Measurements from ENCODE around the gene KCTD7.

KCTD7 gene

DNA sequence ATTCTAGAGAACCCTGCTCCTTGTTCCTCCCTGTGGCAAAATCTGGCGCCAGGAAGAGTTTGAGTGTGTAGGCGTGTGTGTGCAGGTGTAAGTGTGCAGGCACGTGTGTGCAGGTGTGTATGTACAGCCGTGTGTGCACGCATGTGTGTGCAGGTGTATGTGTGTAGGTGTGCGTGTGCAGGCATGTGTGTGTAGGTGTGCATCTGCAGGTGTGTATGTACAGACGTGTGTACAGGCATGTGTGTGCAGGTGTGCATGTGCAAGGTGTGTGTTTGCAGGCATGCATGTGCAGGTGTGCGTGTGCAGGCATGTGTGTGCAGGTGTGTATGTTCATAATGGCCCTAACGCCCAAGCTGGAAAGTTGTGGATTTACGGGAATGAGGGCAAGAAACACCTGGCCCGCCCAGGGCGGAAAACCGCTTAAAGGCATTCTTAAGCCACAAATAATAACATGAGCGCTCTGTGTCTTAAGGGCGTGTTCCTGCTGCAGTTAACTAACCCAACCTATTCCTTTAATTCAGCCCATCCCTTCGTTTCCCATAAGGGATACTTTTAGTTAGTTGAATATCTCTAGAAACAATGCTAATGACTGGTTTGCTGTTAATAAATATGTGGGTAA, 34.1 kb downstream of the KCTD7 start:
- Histone ChIP-seq H3K9ac (ENCODE audit: low read length) (no peak overlapping the region), H3K79me2 (ENCODE audit: insufficient read depth, low read length) (no peaks in the 10 kb centered on the region), H3K36me3 (ENCODE audit: insufficient read depth, low read length) (no peaks in the 10 kb centered on the region), H3K9me2 (ENCODE audit: low read depth, low read length) (no peaks in the 10 kb centered on the region), H4K20me1 (ENCODE audit: insufficient read depth, low read length) (no peaks in the 10 kb centered on the region), H2AFZ (ENCODE audit: low read length) (no peak overlapping the region), H3K4me2 (ENCODE audit: low read length) (no peak overlapping the region), H3K27ac (ENCODE audit: low read depth, low read length, poor library complexity, severe bottlenecking) (no peak overlapping the region), H3K9me3 (ENCODE audit: low read length) (peaks cover 4% of the 10 kb centered on the region; the same call in 1 of the 2 replicates), H3K4me1 (ENCODE audit: insufficient read depth, low read length, severe bottlenecking) (no peaks in the 10 kb centered on the region), H3F3A (ENCODE audit: insufficient read depth, low read length) (no peaks in the 10 kb centered on the region), H3K27me3 (ENCODE audit: insufficient read depth, low read length) (no peaks in the 10 kb centered on the region), H3K4me3 (ENCODE audit: low read depth, low read length, poor library complexity, severe bottlenecking) (no peak overlapping the region)
- TF ChIP-seq EZH2 (IDR thresholded peaks at IDR 0.05; ENCODE audit: borderline replicate concordance, low read length) = no peak
- TF ChIP-seq, protein P1, sequence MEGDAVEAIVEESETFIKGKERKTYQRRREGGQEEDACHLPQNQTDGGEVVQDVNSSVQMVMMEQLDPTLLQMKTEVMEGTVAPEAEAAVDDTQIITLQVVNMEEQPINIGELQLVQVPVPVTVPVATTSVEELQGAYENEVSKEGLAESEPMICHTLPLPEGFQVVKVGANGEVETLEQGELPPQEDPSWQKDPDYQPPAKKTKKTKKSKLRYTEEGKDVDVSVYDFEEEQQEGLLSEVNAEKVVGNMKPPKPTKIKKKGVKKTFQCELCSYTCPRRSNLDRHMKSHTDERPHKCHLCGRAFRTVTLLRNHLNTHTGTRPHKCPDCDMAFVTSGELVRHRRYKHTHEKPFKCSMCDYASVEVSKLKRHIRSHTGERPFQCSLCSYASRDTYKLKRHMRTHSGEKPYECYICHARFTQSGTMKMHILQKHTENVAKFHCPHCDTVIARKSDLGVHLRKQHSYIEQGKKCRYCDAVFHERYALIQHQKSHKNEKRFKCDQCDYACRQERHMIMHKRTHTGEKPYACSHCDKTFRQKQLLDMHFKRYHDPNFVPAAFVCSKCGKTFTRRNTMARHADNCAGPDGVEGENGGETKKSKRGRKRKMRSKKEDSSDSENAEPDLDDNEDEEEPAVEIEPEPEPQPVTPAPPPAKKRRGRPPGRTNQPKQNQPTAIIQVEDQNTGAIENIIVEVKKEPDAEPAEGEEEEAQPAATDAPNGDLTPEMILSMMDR (IDR thresholded peaks at IDR 0.05; ENCODE audit: low read length) = no peak

DNA sequence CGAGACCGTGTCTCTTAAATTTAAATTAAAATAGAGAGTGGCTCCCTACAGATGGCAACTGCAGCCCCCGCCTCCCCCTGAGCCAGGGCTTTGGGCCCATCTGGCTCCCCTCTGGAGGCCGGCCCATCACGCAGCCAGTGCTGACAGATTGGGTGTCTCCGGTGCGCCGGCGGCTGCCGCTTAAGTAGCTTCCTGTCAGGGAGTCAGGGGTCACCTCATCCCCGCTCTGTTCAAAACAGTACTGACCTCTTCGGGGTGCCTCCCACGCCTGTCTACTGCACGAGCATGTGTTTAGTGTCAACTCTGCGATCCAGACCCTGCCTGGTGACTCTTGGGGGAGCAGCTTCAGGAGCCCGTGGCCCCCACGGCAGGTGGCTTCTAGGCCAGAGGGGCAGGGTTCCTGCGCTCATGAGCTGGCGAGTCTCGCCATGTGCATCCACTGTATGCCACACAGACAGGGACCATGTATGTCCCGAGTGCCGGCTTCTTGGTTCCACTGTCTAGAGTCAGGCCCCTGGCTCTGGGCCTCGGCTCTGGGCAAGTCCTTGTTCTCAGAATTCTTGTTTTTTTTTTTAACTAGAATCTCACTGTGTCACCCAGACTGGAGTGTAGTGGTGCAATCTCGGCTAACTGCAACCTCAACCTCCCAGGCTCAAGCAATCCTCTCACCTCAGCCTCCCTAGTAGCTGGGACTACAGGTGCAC, 36.1 kb downstream of the KCTD7 start:
- Histone ChIP-seq H4K20me1 (ENCODE audit: insufficient read depth, low read length) (no peaks in the 10 kb centered on the region), H2AFZ (ENCODE audit: low read length) (no peak overlapping the region), H3K36me3 (ENCODE audit: insufficient read depth, low read length) (peaks cover 6% of the 10 kb centered on the region; the same call in 1 of the 2 replicates), H3K4me1 (ENCODE audit: insufficient read depth, low read length, severe bottlenecking) (no peaks in the 10 kb centered on the region), H3F3A (ENCODE audit: insufficient read depth, low read length) (no peaks in the 10 kb centered on the region), H3K9me3 (ENCODE audit: low read length) (peaks cover 4% of the 10 kb centered on the region; the same call in 1 of the 2 replicates), H3K27me3 (ENCODE audit: insufficient read depth, low read length) (no peaks in the 10 kb centered on the region), H3K9ac (ENCODE audit: low read length) (no peak overlapping the region), H3K79me2 (ENCODE audit: insufficient read depth, low read length) (no peaks in the 10 kb centered on the region), H3K4me2 (ENCODE audit: low read length) (no peak overlapping the region), H3K9me2 (ENCODE audit: low read depth, low read length) (no peaks in the 10 kb centered on the region), H3K4me3 (ENCODE audit: low read depth, low read length, poor library complexity, severe bottlenecking) (no peak overlapping the region), H3K27ac (ENCODE audit: low read depth, low read length, poor library complexity, severe bottlenecking) (no peak overlapping the region)
- TF ChIP-seq EZH2 (IDR thresholded peaks at IDR 0.05; ENCODE audit: borderline replicate concordance, low read length) = no peak
- TF ChIP-seq, protein P1 (IDR thresholded peaks at IDR 0.05; ENCODE audit: low read length) = no peak

DNA sequence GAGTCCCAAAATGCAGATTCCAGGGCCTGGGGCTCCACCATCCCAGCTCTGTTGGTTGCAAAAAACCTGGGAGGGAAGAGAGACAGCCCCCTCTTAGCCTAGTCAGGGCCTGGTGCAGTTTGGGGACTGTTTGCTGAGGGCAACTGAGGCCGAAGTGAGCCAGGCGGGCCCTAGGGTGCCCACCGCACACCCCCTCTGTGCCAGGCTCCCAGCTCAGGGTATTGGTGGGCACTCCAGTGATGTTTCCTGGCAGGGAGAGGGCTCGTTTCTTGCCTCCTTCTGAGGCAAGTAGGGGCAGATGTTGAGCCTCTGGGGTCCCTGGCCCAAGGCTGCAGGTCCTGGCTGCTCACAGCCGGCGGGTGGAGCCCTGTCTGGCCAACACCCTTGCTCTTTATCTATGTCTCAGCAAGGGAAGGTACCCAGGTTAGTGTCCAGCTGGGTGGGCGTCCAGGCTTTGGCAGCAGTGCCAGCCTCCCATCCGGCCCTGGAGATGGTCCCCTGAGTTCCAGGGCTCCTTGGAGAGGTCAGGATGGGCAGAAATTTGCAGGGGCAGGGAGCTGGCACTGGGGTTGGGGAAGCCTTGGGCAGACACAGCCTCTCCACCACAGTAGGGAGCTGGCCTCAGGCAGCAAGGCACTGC, 37.8 kb downstream of the KCTD7 start:
- H3K27ac ChIP-seq (ENCODE audit: low read depth, low read length, poor library complexity, severe bottlenecking) = no peak overlapping the region

More for the DNA sequence above, 37.8 kb downstream of the KCTD7 start:
- no peaks in the 10 kb centered on the region for H4K20me1 ChIP-seq (ENCODE audit: insufficient read depth, low read length)
- H2AFZ ChIP-seq (ENCODE audit: low read length) = no peak overlapping the region
- H3K36me3 ChIP-seq (ENCODE audit: insufficient read depth, low read length) = peaks cover 8% of the 10 kb centered on the region; the same call in 1 of the 2 replicates
- H3K27me3 ChIP-seq (ENCODE audit: insufficient read depth, low read length) = no peaks in the 10 kb centered on the region
- no peak overlapping the region for H3K9ac ChIP-seq (ENCODE audit: low read length)
- TF ChIP-seq, protein P1 (IDR thresholded peaks at IDR 0.05; ENCODE audit: low read length) = no peak
- TF ChIP-seq EZH2 (IDR thresholded peaks at IDR 0.05; ENCODE audit: borderline replicate concordance, low read length) = no peak
- no peak overlapping the region for H3K4me2 ChIP-seq (ENCODE audit: low read length)
- peaks cover 4% of the 10 kb centered on the region; the same call in 1 of the 2 replicates for H3K9me3 ChIP-seq (ENCODE audit: low read length)
- no peaks in the 10 kb centered on the region for H3K79me2 ChIP-seq (ENCODE audit: insufficient read depth, low read length)
- H3F3A ChIP-seq (ENCODE audit: insufficient read depth, low read length) = no peaks in the 10 kb centered on the region
- no peak overlapping the region for H3K4me3 ChIP-seq (ENCODE audit: low read depth, low read length, poor library complexity, severe bottlenecking)
- no peaks in the 10 kb centered on the region for H3K4me1 ChIP-seq (ENCODE audit: insufficient read depth, low read length, severe bottlenecking)
- no peaks in the 10 kb centered on the region for H3K9me2 ChIP-seq (ENCODE audit: low read depth, low read length)
